GM12872 (cell line): Measurements from ENCODE around the gene TBX4.

Source experiments
- TF ChIP-seq, protein P1 (sequence below): IDR thresholded peaks from 3 replicates; pipeline ENCODE4 v1.5.1; 2011; ENCODE audit warnings: low read depth, mild to moderate bottlenecking, low read length, moderate library complexity; ENCODE audit not compliant: insufficient read depth

The TBX4 gene

GRCh38 chr17:61457226-61457983 is 5.2 kb downstream of the TBX4 start:
- TF ChIP-seq, protein P1, sequence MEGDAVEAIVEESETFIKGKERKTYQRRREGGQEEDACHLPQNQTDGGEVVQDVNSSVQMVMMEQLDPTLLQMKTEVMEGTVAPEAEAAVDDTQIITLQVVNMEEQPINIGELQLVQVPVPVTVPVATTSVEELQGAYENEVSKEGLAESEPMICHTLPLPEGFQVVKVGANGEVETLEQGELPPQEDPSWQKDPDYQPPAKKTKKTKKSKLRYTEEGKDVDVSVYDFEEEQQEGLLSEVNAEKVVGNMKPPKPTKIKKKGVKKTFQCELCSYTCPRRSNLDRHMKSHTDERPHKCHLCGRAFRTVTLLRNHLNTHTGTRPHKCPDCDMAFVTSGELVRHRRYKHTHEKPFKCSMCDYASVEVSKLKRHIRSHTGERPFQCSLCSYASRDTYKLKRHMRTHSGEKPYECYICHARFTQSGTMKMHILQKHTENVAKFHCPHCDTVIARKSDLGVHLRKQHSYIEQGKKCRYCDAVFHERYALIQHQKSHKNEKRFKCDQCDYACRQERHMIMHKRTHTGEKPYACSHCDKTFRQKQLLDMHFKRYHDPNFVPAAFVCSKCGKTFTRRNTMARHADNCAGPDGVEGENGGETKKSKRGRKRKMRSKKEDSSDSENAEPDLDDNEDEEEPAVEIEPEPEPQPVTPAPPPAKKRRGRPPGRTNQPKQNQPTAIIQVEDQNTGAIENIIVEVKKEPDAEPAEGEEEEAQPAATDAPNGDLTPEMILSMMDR, result no peak

- TF ChIP-seq, protein P1, result no peak
Observed at GRCh38 chr17:61458000-61458399, 5.8 kb downstream of the TBX4 start.

DNA sequence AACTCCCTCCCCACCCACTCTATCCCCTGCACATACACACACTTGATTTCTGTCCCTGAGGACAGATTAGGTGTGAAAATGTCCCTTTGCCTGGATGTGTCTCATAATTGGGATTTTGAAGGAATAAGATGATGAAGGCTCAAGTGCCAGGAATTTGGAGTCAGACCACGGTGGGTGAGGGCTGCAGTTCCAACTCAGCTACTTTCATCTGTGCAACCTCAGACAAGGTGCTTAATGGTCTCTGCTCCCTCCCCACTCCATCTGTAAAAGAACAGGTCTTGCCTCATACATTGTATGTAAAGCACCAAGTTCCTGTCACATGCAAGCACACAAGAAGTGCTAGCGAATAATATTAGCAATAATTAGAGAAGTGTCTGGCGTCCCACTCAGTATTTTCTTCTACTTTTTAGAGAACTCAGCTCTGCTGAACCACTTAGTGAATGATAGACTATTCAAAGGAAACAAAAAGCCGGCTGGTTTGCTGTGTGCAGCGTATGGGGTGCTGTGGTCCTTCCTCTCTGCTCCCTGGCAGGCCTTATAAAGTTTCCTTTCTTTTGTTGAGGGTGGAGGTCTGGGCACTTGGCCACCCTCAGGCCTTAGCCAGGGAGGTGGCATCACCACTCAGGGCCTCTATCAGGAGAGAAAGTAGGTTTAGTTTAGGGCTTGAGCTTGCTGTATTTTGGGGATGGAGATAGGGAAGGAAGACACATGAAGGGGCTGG is 6.4 kb downstream of the TBX4 start:
- TF ChIP-seq, protein P1, result no peak

DNA sequence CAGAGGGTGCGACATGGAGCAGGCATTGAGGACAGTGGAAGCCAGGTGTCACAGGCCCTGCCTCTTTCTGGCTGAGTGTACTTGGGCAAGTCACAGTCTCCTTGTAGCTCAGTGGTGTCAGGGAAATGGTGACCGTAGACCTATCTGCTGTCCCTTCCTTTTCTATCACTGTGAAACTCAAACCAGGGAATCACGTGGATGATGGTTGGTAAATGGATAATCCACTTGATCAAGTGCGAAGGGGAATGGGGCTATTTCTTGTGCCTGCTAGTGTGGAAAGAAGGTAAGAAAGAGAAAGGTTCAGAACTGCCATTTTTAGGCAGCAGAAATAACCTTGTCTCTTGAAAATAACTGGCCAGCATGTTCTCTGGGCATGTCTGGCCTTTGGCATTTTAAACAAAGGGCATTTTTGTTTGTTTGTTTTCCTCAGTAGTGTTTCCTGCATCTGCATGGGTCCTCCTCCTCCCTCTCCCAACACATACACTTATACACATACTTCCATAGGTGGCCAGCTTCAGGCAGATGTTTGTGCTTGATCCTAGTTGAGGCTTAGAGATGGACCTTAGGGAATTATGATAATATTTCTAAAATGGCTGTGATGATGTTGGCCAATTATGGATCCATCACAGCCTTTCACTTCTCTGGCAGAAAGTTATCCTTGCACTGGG is 7.1 kb downstream of the TBX4 start:
- TF ChIP-seq, protein P1, result no peak

GRCh38 chr17:61459939-61460718 is 7.9 kb downstream of the TBX4 start:
- TF ChIP-seq, protein P1, result no peak

DNA sequence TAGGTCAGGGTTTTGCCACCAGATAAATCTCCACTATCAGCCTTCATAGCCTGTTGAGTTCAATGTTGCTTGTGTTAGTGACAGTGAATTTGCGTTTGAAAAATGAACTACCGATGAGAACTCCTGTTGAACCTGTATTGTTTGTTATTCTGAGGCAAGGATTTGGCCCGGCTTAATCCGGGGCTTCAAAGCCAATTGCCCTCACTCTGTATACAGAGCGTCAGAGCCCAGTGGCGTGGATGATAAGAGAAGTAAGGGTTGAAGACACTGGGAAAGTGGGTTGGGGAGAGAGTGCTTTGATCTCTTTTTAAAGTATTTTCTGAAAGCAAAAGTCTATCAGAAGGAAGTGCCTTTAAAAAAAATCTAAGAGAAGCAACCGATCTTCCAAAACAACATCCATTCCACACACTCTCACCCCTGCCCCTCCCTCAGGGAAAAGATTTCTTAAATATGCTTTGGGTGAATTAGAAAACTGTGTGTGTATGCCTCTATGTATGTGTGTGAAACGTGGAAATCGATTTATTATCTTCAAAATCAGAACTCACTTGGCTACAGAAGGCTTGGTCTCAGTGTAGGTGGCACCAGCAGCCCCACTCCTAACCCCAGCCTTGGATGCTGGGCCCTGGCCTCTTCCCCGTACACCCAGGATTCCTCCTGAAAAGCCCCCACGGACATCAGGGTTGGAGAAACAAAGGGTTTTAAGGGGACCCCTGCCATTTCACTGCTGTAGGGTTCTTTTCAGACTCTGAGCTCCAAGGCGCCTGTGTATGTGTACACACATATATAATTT is 8.8 kb downstream of the TBX4 start:
- TF ChIP-seq, protein P1, result no peak
